Measurements from ENCODE around the gene ELK4.
"Not testable (repeated sequence)": the region's sequence is repeated elsewhere in the genome, so short reads cannot be mapped to it uniquely, and the experiment has no call there.

The ELK4 gene

GRCh38 chr1:205636732-205637131 is 4.9 kb upstream of the ELK4 start:
- TF ChIP-seq CTCF (IDR thresholded peaks at IDR 0.05; ENCODE audit: control insufficient read depth, extremely low read depth, insufficient read depth), result no peak
- H3K4me3 ChIP-seq (ENCODE audit: low read depth, low read length), result no peak overlapping the region

GRCh38 chr1:205636138-205636530 is 4.3 kb upstream of the ELK4 start:
- not testable (repeated sequence) for DNase-seq (ENCODE audit: low read depth); H3K4me3 ChIP-seq (ENCODE audit: low read depth, low read length)

More at GRCh38 chr1:205636732-205637131, 4.9 kb upstream of the ELK4 start:
- DNase-seq (ENCODE audit: low read depth), result no peak

GRCh38 chr1:205633421-205633976 is 1.7 kb upstream of the ELK4 start:
- no peak for DNase-seq (ENCODE audit: low read depth)
- TF ChIP-seq CTCF (IDR thresholded peaks at IDR 0.05; ENCODE audit: control insufficient read depth, extremely low read depth, insufficient read depth), result no peak
- H3K4me3 ChIP-seq (ENCODE audit: low read depth, low read length), result no peak overlapping the region

- DNase-seq (ENCODE audit: low read depth), result no peak
- peak overlapping the region; percentile 82 for H3K4me3 ChIP-seq (ENCODE audit: low read depth, low read length)
- no peak for TF ChIP-seq CTCF (IDR thresholded peaks at IDR 0.05; ENCODE audit: control insufficient read depth, extremely low read depth, insufficient read depth)
Measured at GRCh38 chr1:205632669-205633169, 908 bp upstream of the ELK4 start.

- DNase-seq (ENCODE audit: low read depth), result no peak
- TF ChIP-seq CTCF (IDR thresholded peaks at IDR 0.05; ENCODE audit: control insufficient read depth, extremely low read depth, insufficient read depth), result no peak
- peak overlapping the region; percentile 82 for H3K4me3 ChIP-seq (ENCODE audit: low read depth, low read length)
Measured at GRCh38 chr1:205631010-205631767, 622 bp downstream of the ELK4 start.

GRCh38 chr1:205630651-205631009 is 1.2 kb downstream of the ELK4 start:
- H3K4me3 ChIP-seq (ENCODE audit: low read depth, low read length), result peak overlapping the region; percentile 82
- TF ChIP-seq CTCF (IDR thresholded peaks at IDR 0.05; ENCODE audit: control insufficient read depth, extremely low read depth, insufficient read depth), result no peak
- no peak for DNase-seq (ENCODE audit: low read depth)

GRCh38 chr1:205630241-205630640 is 1.6 kb downstream of the ELK4 start:
- DNase-seq (ENCODE audit: low read depth), result no peak
- TF ChIP-seq CTCF (IDR thresholded peaks at IDR 0.05; ENCODE audit: control insufficient read depth, extremely low read depth, insufficient read depth), result no peak

More at GRCh38 chr1:205630241-205630640, 1.6 kb downstream of the ELK4 start:
- H3K4me3 ChIP-seq (ENCODE audit: low read depth, low read length), result peak overlapping the region; percentile 82

Data from LNCaP clone FGC (cell line).